GM23338 (cell line): ENCODE measurements around the gene RNF175. TPM values are rescaled to one million over a fixed set of nuclear protein-coding genes. Genes with fewer than 3 reads are reported as not detected.

Experiments used
- ATAC-seq: fragments of 200-7000 bp; cut with Tn5 transposase; 3 replicates; pipeline ENCODE4 v1.9.1; 2020
- DNase-seq: peaks from one replicate; pipeline ENCODE4 v3.0.0-alpha.2; 2015; ENCODE audit warnings: low spot score
- H2AFZ ChIP-seq: fragments of 200-600 bp; sonication (generic); 2 replicates; pipeline ENCODE4 v1.8.0; 2016; ENCODE audit warnings: antibody characterized with exemption, mild to moderate bottlenecking, moderate library complexity
- H3F3A ChIP-seq: fragments of 200-600 bp; sonication (generic); replicated peaks from 2 replicates; pipeline ENCODE4 v1.8.0; 2017; ENCODE audit warnings: antibody characterized with exemption, mixed run types, low read depth
- H3K27ac ChIP-seq: fragments of 200-600 bp; sonication (generic); 2 replicates; pipeline ENCODE4 v1.6.1; 2016; ENCODE audit warnings: low read depth
- H3K27me3 ChIP-seq: fragments of 200-600 bp; sonication (generic); 2 replicates; pipeline ENCODE4 v1.8.0; 2016; ENCODE audit warnings: mild to moderate bottlenecking, mixed run types, moderate library complexity; ENCODE audit not compliant: insufficient read depth
- H3K36me3 ChIP-seq: fragments of 200-600 bp; sonication (generic); 2 replicates; pipeline ENCODE4 v1.8.0; 2016; ENCODE audit warnings: mild to moderate bottlenecking; ENCODE audit not compliant: insufficient read depth
- H3K4me1 ChIP-seq: fragments of 200-600 bp; sonication (generic); 2 replicates; pipeline ENCODE4 v1.8.0; 2016; ENCODE audit warnings: mild to moderate bottlenecking, moderate library complexity; ENCODE audit not compliant: insufficient read depth
- H3K4me2 ChIP-seq: fragments of 200-600 bp; sonication (generic); 2 replicates; pipeline ENCODE4 v1.7.1; 2017; ENCODE audit warnings: mixed run types
- H3K4me3 ChIP-seq: fragments of 200-600 bp; sonication (generic); 2 replicates; pipeline ENCODE4 v1.6.1; 2016; ENCODE audit warnings: mixed run types
- H3K79me2 ChIP-seq: fragments of 200-600 bp; sonication (generic); replicated peaks from 2 replicates; pipeline ENCODE4 v1.8.0; 2017; ENCODE audit warnings: mild to moderate bottlenecking; ENCODE audit not compliant: insufficient read depth
- H3K9me2 ChIP-seq: fragments of 200-600 bp; sonication (generic); 2 replicates; pipeline ENCODE4 v1.8.0; 2017; ENCODE audit not compliant: insufficient read depth
- H4K20me1 ChIP-seq: fragments of 200-600 bp; sonication (generic); replicated peaks from 2 replicates; pipeline ENCODE4 v1.8.0; 2017; ENCODE audit warnings: mild to moderate bottlenecking; ENCODE audit not compliant: insufficient read depth
- H3K27ac Mint-ChIP-seq: 2 replicates; pipeline ENCODE4 v1.8.0; 2020; ENCODE audit warnings: inconsistent platforms, mild to moderate bottlenecking, moderate library complexity, mixed read lengths
- H3K27me3 Mint-ChIP-seq: 3 replicates; pipeline ENCODE4 v1.8.0; 2022; ENCODE audit warnings: low read depth, mild to moderate bottlenecking, moderate library complexity, mixed read lengths, inconsistent platforms; ENCODE audit not compliant: insufficient read depth, poor library complexity
- H3K36me3 Mint-ChIP-seq: 3 replicates; pipeline ENCODE4 v1.8.0; 2021; ENCODE audit warnings: low read depth, mild to moderate bottlenecking, inconsistent platforms, moderate library complexity, mixed read lengths
- H3K4me1 Mint-ChIP-seq: 3 replicates; pipeline ENCODE4 v1.8.0; 2020; ENCODE audit warnings: mild to moderate bottlenecking, inconsistent platforms, mixed read lengths
- H3K4me3 Mint-ChIP-seq: 3 replicates; pipeline ENCODE4 v1.8.0; 2021; ENCODE audit warnings: moderate library complexity, mild to moderate bottlenecking, inconsistent platforms, mixed read lengths
- H3K9me3 Mint-ChIP-seq: 3 replicates; pipeline ENCODE4 v1.8.0; 2020; ENCODE audit warnings: moderate library complexity, mild to moderate bottlenecking, inconsistent platforms, mixed read lengths
- CREB1 ChIP-seq: fragments of 250-450 bp; sonication (Bioruptor Pico); IDR thresholded peaks from 2 replicates; pipeline ENCODE4 v1.5.0; 2020; ENCODE audit warnings: low read depth, mild to moderate bottlenecking, moderate library complexity
- EZH2 ChIP-seq: fragments of 200-600 bp; sonication (generic); IDR thresholded peaks from one replicate; pipeline ENCODE4 v1.8.0; 2017; ENCODE audit warnings: antibody characterized with exemption, mild to moderate bottlenecking, low read depth; ENCODE audit not compliant: unreplicated experiment
- EZH2phosphoT487 ChIP-seq: fragments of 200-600 bp; sonication (generic); IDR thresholded peaks from one replicate; pipeline ENCODE4 v1.8.1; 2018; ENCODE audit warnings: antibody characterized with exemption; ENCODE audit not compliant: unreplicated experiment
- JUNB ChIP-seq: IDR thresholded peaks from one replicate; pipeline ENCODE4 v1.6.1; 2016; ENCODE audit warnings: antibody characterized with exemption; ENCODE audit not compliant: unreplicated experiment
- NANOG ChIP-seq: IDR thresholded peaks from 2 replicates; pipeline ENCODE4 v1.6.1; 2016; ENCODE audit warnings: antibody characterized with exemption, borderline replicate concordance
- POLR2AphosphoS5 ChIP-seq: IDR thresholded peaks from 2 replicates; pipeline ENCODE4 v1.6.1; 2016; ENCODE audit warnings: antibody characterized with exemption, low read depth
- STAT1 ChIP-seq: IDR thresholded peaks from one replicate; pipeline ENCODE4 v1.6.1; 2016; ENCODE audit warnings: antibody characterized with exemption; ENCODE audit not compliant: unreplicated experiment
- ZNF331 ChIP-seq: fragments of 250-450 bp; sonication (Bioruptor Pico); IDR thresholded peaks from 2 replicates; pipeline ENCODE4 v1.5.0; 2020; ENCODE audit warnings: low read depth, mild to moderate bottlenecking, moderate library complexity
- polyA plus RNA-seq: library from polyadenylated mRNA; unstranded; fragments of >200 nt; fragmentation: Nextera tagmentation; extraction: Ambion mirVana; gene quantifications from 2 replicates; pipeline ENCODE4 v1.2.1, GENCODE V29; 2016
- total RNA-seq: library from RNA; depleted of rRNA; stranded (reverse); fragments of >200 nt; shearing (Covaris generic); gene quantifications from 2 replicates; pipeline ENCODE4 v1.2.3, GENCODE V29; 2014
- TF ChIP-seq, protein P1 (sequence below): fragments of 250-450 bp; sonication (Bioruptor Pico); IDR thresholded peaks from 2 replicates; pipeline ENCODE4 v1.5.0; 2020; ENCODE audit warnings: mild to moderate bottlenecking, moderate library complexity
- TF ChIP-seq, protein P2 (sequence below), 2 experiments: fragments of 200-600 bp in 1 of 2; sonication (generic) in 1 of 2; conservative IDR thresholded peaks; 2 replicates each; pipeline versions ENCODE4 v1.5.1 to v1.6.1; 2016 to 2017; ENCODE audit warnings: antibody characterized with exemption in 2 of 2, low read depth in 2 of 2, mild to moderate bottlenecking in 2 of 2, moderate library complexity in 1 of 2
- TF ChIP-seq, protein P3 (sequence below): IDR thresholded peaks from 2 replicates; pipeline ENCODE4 v1.6.1; 2016; ENCODE audit warnings: antibody characterized with exemption
- TF ChIP-seq, protein P4 (sequence below): IDR thresholded peaks from one replicate; pipeline ENCODE4 v1.6.1; 2018; ENCODE audit warnings: antibody characterized with exemption; ENCODE audit not compliant: unreplicated experiment

Gene RNF175
- total and polyA plus RNA-seq, 2 experiments from 2014 or later: 4.7 to 4.8 TPM

DNA sequence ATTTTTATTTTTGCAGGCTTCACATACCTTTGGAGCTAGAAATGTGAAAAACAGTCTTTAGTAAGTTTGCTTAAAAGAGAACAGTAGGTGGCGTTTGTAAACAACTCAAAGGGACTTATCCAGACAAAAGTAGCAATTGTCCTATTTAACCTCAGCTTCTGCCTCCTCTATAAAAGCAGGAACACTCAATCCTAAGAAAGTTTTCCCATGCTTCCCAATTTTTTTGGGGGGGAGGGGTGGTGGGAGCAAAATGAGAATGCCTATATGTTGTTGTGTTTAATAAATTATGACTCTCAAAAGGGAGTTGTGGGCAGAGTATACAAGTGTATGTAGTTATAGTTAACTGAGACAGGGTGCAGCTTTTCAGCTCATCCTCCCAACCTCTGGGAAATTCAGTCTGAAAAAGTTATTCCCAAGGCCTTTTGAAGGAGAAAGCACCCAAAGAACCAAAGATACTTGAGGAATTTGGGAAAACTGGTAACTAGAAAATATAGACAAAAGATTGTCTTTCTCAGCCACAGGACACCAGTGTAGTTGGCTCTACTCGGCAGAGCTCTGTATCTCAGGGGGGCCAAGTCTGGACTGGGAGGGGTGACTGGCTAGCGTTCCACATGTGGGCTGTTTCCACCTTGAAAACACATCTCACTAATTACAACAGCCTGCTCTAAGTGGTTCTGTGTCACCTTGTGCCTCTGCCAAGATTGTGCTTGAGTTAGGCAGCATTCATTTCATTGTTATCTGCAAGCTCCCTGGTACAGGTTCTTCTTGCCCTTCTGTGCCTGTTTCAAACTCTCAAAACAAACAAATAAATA lies 26.3 kb upstream of the RNF175 start:
- Mint-ChIP-seq H3K27ac (peak overlapping the region; percentile 70; the same call in 1 of the 2 replicates), H3K27me3 (peaks cover 31% of the 10 kb centered on the region), H3K36me3 (peaks cover 74% of the 10 kb centered on the region), H3K4me3 (peak overlapping the region; percentile 99), H3K4me1 (peaks cover 46% of the 10 kb centered on the region), H3K9me3 (no peaks in the 10 kb centered on the region; the same call in 2 of the 3 replicates)
- Histone ChIP-seq H3K4me2 (peak overlapping the region; percentile 90), H3K9me2 (no peaks in the 10 kb centered on the region), H3K36me3 (peaks cover 35% of the 10 kb centered on the region; the same call in 1 of the 2 replicates), H3K4me1 (peaks cover 36% of the 10 kb centered on the region), H3K79me2 (peaks cover 47% of the 10 kb centered on the region), H3K27me3 (no peaks in the 10 kb centered on the region), H3K27ac (peak overlapping the region; percentile 22; the same call in 1 of the 2 replicates), H3K4me3 (peak overlapping the region; percentile 89), H4K20me1 (peaks cover 33% of the 10 kb centered on the region), H2AFZ (no peak overlapping the region), H3F3A (peaks cover 7% of the 10 kb centered on the region; the same call in 1 of the 2 replicates)
- peak; percentile 70 for DNase-seq
- ATAC-seq: no peak
- TF ChIP-seq, protein P1, sequence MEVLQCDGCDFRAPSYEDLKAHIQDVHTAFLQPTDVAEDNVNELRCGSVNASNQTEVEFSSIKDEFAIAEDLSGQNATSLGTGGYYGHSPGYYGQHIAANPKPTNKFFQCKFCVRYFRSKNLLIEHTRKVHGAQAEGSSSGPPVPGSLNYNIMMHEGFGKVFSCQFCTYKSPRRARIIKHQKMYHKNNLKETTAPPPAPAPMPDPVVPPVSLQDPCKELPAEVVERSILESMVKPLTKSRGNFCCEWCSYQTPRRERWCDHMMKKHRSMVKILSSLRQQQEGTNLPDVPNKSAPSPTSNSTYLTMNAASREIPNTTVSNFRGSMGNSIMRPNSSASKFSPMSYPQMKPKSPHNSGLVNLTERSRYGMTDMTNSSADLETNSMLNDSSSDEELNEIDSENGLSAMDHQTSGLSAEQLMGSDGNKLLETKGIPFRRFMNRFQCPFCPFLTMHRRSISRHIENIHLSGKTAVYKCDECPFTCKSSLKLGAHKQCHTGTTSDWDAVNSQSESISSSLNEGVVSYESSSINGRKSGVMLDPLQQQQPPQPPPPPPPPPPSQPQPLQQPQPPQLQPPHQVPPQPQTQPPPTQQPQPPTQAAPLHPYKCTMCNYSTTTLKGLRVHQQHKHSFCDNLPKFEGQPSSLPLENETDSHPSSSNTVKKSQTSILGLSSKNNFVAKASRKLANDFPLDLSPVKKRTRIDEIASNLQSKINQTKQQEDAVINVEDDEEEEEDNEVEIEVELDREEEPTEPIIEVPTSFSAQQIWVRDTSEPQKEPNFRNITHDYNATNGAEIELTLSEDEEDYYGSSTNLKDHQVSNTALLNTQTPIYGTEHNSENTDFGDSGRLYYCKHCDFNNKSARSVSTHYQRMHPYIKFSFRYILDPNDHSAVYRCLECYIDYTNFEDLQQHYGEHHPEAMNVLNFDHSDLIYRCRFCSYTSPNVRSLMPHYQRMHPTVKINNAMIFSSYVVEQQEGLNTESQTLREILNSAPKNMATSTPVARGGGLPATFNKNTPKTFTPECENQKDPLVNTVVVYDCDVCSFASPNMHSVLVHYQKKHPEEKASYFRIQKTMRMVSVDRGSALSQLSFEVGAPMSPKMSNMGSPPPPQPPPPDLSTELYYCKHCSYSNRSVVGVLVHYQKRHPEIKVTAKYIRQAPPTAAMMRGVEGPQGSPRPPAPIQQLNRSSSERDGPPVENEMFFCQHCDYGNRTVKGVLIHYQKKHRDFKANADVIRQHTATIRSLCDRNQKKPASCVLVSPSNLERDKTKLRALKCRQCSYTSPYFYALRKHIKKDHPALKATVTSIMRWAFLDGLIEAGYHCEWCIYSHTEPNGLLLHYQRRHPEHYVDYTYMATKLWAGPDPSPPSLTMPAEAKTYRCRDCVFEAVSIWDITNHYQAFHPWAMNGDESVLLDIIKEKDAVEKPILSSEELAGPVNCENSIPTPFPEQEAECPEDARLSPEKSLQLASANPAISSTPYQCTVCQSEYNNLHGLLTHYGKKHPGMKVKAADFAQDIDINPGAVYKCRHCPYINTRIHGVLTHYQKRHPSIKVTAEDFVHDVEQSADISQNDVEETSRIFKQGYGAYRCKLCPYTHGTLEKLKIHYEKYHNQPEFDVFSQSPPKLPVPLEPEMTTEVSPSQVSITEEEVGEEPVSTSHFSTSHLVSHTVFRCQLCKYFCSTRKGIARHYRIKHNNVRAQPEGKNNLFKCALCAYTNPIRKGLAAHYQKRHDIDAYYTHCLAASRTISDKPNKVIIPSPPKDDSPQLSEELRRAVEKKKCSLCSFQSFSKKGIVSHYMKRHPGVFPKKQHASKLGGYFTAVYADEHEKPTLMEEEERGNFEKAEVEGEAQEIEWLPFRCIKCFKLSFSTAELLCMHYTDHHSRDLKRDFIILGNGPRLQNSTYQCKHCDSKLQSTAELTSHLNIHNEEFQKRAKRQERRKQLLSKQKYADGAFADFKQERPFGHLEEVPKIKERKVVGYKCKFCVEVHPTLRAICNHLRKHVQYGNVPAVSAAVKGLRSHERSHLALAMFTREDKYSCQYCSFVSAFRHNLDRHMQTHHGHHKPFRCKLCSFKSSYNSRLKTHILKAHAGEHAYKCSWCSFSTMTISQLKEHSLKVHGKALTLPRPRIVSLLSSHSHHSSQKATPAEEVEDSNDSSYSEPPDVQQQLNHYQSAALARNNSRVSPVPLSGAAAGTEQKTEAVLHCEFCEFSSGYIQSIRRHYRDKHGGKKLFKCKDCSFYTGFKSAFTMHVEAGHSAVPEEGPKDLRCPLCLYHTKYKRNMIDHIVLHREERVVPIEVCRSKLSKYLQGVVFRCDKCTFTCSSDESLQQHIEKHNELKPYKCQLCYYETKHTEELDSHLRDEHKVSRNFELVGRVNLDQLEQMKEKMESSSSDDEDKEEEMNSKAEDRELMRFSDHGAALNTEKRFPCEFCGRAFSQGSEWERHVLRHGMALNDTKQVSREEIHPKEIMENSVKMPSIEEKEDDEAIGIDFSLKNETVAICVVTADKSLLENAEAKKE (CRISPR knock-in tag): no peak
- TF ChIP-seq, protein P2, sequence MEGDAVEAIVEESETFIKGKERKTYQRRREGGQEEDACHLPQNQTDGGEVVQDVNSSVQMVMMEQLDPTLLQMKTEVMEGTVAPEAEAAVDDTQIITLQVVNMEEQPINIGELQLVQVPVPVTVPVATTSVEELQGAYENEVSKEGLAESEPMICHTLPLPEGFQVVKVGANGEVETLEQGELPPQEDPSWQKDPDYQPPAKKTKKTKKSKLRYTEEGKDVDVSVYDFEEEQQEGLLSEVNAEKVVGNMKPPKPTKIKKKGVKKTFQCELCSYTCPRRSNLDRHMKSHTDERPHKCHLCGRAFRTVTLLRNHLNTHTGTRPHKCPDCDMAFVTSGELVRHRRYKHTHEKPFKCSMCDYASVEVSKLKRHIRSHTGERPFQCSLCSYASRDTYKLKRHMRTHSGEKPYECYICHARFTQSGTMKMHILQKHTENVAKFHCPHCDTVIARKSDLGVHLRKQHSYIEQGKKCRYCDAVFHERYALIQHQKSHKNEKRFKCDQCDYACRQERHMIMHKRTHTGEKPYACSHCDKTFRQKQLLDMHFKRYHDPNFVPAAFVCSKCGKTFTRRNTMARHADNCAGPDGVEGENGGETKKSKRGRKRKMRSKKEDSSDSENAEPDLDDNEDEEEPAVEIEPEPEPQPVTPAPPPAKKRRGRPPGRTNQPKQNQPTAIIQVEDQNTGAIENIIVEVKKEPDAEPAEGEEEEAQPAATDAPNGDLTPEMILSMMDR (conservative IDR thresholded peaks at IDR 0.05; ENCODE audit: low read depth in 2 of 2): peak; percentile 53 to 54
- TF ChIP-seq STAT1 (no peak), CREB1 (no peak), POLR2AphosphoS5 (no peak; the same call in 1 of the 2 replicates), NANOG (0 out of 2 replicates have a peak, but pooled peaks have one; percentile 8), ZNF331 (CRISPR knock-in tag) (no peak), JUNB (no peak), EZH2phosphoT487 (no peak), EZH2 (no peak)
- TF ChIP-seq, protein P3, sequence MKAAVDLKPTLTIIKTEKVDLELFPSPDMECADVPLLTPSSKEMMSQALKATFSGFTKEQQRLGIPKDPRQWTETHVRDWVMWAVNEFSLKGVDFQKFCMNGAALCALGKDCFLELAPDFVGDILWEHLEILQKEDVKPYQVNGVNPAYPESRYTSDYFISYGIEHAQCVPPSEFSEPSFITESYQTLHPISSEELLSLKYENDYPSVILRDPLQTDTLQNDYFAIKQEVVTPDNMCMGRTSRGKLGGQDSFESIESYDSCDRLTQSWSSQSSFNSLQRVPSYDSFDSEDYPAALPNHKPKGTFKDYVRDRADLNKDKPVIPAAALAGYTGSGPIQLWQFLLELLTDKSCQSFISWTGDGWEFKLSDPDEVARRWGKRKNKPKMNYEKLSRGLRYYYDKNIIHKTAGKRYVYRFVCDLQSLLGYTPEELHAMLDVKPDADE: no peak
- TF ChIP-seq, protein P4, sequence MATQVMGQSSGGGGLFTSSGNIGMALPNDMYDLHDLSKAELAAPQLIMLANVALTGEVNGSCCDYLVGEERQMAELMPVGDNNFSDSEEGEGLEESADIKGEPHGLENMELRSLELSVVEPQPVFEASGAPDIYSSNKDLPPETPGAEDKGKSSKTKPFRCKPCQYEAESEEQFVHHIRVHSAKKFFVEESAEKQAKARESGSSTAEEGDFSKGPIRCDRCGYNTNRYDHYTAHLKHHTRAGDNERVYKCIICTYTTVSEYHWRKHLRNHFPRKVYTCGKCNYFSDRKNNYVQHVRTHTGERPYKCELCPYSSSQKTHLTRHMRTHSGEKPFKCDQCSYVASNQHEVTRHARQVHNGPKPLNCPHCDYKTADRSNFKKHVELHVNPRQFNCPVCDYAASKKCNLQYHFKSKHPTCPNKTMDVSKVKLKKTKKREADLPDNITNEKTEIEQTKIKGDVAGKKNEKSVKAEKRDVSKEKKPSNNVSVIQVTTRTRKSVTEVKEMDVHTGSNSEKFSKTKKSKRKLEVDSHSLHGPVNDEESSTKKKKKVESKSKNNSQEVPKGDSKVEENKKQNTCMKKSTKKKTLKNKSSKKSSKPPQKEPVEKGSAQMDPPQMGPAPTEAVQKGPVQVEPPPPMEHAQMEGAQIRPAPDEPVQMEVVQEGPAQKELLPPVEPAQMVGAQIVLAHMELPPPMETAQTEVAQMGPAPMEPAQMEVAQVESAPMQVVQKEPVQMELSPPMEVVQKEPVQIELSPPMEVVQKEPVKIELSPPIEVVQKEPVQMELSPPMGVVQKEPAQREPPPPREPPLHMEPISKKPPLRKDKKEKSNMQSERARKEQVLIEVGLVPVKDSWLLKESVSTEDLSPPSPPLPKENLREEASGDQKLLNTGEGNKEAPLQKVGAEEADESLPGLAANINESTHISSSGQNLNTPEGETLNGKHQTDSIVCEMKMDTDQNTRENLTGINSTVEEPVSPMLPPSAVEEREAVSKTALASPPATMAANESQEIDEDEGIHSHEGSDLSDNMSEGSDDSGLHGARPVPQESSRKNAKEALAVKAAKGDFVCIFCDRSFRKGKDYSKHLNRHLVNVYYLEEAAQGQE: no peak
